ENCODE measurements around the gene SVOP. TPM values are rescaled to one million over a fixed set of nuclear protein-coding genes. Genes with fewer than 3 reads are reported as not detected.
"Not testable (repeated sequence)": the region's sequence is repeated elsewhere in the genome, so short reads cannot be mapped to it uniquely, and the experiment has no call there.

SVOP gene
- total and polyA plus RNA-seq, 5 experiments from 2014 or later = not detected

DNA sequence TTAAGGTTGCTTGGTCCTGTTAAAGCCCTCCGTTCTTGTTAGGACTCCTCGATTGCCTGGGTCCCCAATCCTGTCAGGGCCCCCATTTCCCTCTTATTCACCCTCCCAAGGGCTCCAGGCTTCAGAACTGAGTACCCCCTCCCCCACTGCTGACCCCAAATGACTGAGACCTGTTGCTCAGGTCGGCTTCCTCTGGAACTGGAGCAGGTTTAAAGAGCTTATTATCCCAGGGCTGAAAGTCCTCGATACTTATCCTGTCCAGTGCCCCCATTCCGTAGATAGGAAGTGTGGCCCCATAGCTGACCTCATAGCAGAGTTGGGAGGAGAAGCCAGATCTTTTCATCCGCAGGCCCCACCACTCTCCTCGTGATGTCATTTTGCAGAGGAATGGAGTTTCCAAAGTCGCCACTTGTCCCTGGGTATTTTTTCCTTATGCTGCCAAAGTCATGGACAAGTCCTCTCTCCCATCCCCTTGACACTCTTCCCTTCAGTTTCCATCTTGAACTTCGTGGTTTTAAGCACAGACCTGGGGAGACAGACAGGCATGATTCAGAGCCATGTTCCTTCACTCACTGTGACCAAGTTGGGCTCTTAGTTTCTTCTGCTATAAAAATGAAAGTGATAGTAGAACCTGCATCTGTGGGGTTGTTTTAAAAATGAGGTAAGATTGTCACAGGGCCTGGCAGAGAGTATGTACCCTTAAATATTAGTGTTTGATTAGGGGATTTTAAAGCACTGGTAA is 32.7 kb upstream of the SVOP start:
- ATAC-seq = peak; percentile 63 to 67
- Mint-ChIP-seq H3K9me3 (no peaks in the 10 kb centered on the region), H3K4me3 (peak overlapping the region; percentile 92 to 98 (median 96)), H3K4me1 (peaks cover 7 to 28% (median 20%) of the 10 kb centered on the region in 4 donors), H3K27me3 (no peaks in the 10 kb centered on the region), H3K36me3 (peaks cover 0 to 23% (median 9%) of the 10 kb centered on the region in 3 donors), H3K27ac (peak overlapping the region; percentile 93 to 99 (median 96))
- POLR2A ChIA-PET = interaction anchor here (0.9 to 1.5 kb wide), 3 partner anchors 8 to 491 kb away, joined by 3 to 4 read pairs (median 3); partner anchors contain the start of gene ISCU
- peak in 6 of 10 donors; percentile 7 to 52 (median 26) for DNase-seq

DNA sequence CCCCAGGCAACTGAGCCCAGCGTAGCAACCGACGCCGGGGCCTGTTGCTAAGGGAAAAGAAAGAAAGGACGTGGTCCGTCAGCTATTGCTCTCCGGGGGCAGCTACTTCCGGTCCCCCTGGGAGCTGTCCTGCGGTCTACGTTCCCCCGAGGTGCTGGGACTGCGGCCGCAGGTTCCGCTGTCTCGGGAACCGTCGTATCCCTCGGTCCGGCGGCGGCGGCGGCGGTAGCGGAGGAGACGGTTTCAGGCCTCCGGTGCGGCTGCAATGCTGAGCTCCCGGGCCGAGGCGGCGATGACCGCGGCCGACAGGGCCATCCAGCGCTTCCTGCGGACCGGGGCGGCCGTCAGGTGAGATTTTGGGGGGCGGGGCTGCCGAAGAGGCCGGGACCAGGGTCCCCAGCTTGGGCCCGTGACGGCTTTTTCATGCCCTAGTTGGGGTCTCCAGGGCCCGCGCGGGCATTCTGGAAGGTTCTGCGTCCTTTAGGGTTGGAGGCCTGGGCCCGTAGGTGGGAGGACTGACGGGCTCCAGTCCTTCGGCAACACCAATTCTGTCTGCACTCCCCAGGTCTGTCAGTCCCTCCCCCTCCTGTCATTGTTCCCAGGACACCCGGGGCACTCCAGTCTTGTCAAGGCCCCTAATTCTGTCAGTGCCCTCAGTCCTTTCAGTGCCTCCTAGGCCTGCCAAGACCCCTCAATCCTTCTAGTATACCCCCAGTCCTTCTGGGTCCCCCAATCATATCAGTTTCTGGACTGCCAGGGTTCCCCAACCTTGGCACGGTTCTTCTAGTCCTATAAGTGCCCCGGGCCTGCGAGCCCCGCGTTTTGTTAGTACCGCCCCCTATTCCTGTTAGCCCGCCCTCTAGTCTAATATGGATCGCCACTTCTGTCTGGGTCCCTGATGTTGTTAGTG is 31.8 kb upstream of the SVOP start, which contains the start of gene USP30:
Gene USP30, plus strand, starts transcription at position 163 of the 910 bp plus-strand sequence. Its CDS starts 103 bp downstream, at position 266.
- Mint-ChIP-seq H3K27ac (peak within 1 kb of the TSS; percentile 93 to 99 (median 96)), H3K4me3 (peak within 1 kb of the TSS; percentile 92 to 98 (median 96)), H3K9me3 (no peaks in the 10 kb centered on the region), H3K27me3 (no peaks in the 10 kb centered on the region), H3K36me3 (peaks cover 0 to 14% (median 3%) of the 10 kb centered on the region in 3 donors), H3K4me1 (peaks cover 7 to 28% (median 20%) of the 10 kb centered on the region in 4 donors)
- DNase-seq (peak; percentile 69 to 92 (median 82)), ATAC-seq (peak; percentile 73 to 80)
- POLR2A ChIA-PET = interaction anchor here (0.7 to 1.5 kb wide), 9 partner anchors 32 to 521 kb away, joined by 3 to 8 read pairs (median 3); partner anchors contain the start of genes ALKBH2, ISCU, MMAB and MVK

DNA sequence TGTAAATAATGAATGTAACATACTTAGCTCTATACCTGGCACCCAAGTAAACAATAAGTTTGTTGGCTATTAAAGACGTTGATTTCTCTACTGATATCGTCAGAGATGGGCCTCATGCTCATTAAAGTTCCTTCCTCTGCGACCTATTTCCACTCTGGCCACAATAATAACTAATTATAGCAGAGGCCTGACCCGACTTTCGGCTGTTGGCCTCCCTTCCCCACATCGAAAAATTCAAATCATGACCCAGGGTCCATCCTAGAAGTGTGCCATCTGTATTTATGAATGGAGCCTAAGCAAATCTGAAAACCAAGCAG is 31.2 kb upstream of the SVOP start:
- POLR2A ChIA-PET = interaction anchor here (0.7 to 1.4 kb wide), 7 partner anchors 33 to 521 kb away, joined by 3 to 8 read pairs (median 3); partner anchors contain the start of genes ALKBH2, MMAB, MVK and SART3
- Mint-ChIP-seq H3K36me3 (peaks cover 0 to 8% (median 3%) of the 10 kb centered on the region in 3 donors), H3K9me3 (no peaks in the 10 kb centered on the region), H3K27me3 (no peaks in the 10 kb centered on the region), H3K4me3 (peak overlapping the region; percentile 92 to 98 (median 96)), H3K27ac (peak overlapping the region; percentile 92 to 99 (median 96)), H3K4me1 (peaks cover 7 to 28% (median 20%) of the 10 kb centered on the region in 4 donors)
- DNase-seq (no peak), ATAC-seq (no peak)

DNA sequence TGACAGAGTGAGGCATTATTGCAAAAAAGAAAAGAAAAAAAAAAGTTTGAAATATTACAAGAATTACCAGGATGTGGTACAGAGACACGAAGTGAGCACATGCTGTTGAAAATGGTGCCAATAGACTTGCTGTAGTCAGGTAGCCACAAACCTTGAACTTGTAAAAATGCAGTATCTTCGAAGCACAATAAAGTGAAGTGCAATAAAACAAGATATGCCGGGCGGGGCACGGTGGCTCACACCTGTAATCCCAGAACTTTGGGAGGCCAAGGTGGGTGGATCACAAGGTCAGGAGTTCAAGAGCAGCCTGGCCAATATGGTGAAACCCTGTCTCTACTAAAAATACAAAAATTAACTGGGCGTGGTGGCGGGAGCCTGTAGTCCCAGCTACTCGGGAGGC is 28.9 kb upstream of the SVOP start:
- ATAC-seq, H3K9me3 Mint-ChIP-seq, DNase-seq, H3K4me3 Mint-ChIP-seq, H3K36me3 Mint-ChIP-seq, H3K27me3 Mint-ChIP-seq, POLR2A ChIA-PET: not testable (repeated sequence)
- Mint-ChIP-seq H3K4me1 (peaks cover 7 to 22% (median 20%) of the 10 kb centered on the region in 4 donors), H3K27ac (peak overlapping the region in 1 of 10 donors; percentile 74)

DNA sequence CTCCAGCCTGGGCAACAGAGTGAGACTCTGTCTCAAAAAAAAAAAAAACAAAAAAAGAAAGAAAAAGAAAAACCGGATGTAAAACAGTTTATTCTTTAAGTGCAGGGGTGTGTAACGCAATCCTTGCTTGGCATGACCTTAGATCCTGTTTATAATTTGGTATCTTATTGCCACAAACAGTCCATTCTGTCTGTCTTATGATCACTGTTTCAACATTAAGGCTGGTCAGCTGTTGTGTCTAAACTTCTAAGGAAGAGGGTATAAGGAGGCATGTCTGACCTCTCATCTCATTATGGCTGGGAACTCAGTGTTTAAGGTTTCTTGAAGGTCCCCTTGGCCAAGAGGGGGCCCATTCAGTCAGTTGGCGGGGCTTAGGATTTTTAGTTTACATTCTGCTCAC is 27.8 kb upstream of the SVOP start:
- H3K27ac Mint-ChIP-seq = peak overlapping the region in 2 of 10 donors; percentile 32 to 47
- H3K4me3 Mint-ChIP-seq, DNase-seq, ATAC-seq, H3K27me3 Mint-ChIP-seq, POLR2A ChIA-PET, H3K9me3 Mint-ChIP-seq, H3K36me3 Mint-ChIP-seq: not testable (repeated sequence)
- H3K4me1 Mint-ChIP-seq = peaks cover 6 to 16% (median 12%) of the 10 kb centered on the region in 4 donors

DNA sequence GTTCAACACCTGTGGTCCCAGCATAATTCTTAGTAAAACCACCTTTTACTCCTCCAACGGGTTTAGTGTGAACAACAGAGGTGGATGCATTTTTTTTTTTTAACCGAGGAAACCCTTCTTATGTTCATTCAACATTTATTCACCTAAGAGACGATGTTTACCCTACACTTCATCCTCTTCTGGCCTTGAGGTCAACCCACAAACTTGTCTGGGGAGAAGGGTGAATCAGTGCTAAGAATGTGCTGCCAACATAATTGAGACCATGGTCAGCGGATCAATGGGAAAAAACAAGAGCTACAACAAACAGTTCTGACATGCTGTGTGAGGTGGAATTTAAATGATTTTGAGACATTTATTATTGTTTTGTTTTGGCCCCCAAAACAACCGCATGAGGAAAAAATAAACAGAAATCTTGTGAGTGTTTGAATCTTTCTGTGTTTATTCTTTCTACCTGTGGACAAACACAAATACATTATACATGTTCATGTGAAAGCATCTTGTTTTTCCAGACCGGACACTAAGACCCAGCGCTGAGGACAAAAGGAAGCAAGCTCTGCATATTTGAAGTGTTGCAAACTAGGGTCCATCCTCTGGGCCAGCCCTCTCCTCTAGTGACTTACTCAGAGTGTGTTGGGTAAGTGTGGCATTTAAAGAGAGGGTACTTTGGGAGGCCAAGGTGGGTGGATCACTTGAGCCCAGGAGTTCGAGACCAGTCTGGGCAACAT is 26.4 kb upstream of the SVOP start:
- Mint-ChIP-seq H3K36me3 (peaks cover 0 to 3% (median 1%) of the 10 kb centered on the region in 3 donors), H3K27me3 (peaks cover 0 to 14% (median 1%) of the 10 kb centered on the region in 5 donors), H3K4me3 (no peak overlapping the region), H3K9me3 (no peaks in the 10 kb centered on the region), H3K27ac (no peak overlapping the region), H3K4me1 (peaks cover 3 to 11% (median 5%) of the 10 kb centered on the region in 4 donors)
- ATAC-seq (no peak), DNase-seq (no peak)
- POLR2A ChIA-PET = interaction anchor here (0.7 kb wide), 2 partner anchors 456 to 485 kb away, joined by 3 to 4 read pairs; partner anchors contain the start of gene ISCU

DNA sequence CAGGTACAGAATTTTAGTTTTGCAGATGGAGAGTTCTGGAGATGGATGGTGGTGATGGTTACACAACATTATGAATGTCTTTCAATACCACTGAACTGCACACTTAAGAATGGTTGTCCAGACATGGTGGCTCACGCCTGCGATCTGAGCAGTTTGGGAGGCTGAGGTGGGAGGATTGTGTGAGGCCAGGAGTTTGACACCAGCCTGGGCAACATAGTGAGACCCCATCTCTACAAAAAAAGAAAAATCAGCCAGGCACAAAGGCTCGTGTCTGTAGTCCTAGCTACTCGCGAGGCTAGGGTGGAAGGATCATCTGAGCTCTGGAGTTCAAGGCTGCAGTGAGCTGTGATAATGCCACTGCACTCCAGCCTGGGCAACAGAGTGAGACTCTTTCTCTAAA is 23.4 kb upstream of the SVOP start:
- no peak overlapping the region for H3K4me3 Mint-ChIP-seq

DNA sequence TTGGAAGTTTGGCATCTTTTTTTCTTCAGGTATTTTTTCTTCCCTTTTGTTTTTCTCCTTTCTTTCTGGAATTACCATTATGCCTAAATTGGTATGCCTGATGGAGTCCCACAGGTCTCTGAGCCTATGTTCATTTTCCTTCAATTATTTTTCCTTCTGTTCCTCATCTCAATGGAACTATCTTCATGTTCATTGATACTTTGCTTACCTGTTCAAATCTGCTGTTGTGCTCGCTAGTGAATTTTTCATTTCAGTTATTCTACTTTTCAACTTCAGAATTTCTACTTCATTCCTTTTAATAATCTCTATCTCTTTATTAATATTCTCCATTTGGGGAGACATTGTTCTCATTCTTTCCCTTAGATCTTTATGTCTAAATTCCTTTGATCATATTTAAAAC is 16.1 kb upstream of the SVOP start:
- ATAC-seq (no peak), DNase-seq (no peak)
- Mint-ChIP-seq H3K4me1 (no peaks in the 10 kb centered on the region), H3K27me3 (peaks cover 0 to 12% (median 6%) of the 10 kb centered on the region in 5 donors), H3K9me3 (peaks cover 5 to 44% (median 15%) of the 10 kb centered on the region in 9 donors), H3K36me3 (peaks cover 0 to 25% (median 12%) of the 10 kb centered on the region in 3 donors), H3K4me3 (no peak overlapping the region), H3K27ac (no peak overlapping the region)
- POLR2A ChIA-PET = no interaction called here

More for the DNA sequence above, 23.4 kb upstream of the SVOP start:
- DNase-seq = no peak
- Mint-ChIP-seq H3K27me3 (peaks cover 0 to 22% (median 6%) of the 10 kb centered on the region in 5 donors), H3K27ac (no peak overlapping the region), H3K4me1 (peaks cover 0 to 2% (median 0%) of the 10 kb centered on the region in 4 donors), H3K36me3 (peaks cover 0 to 3% (median 0%) of the 10 kb centered on the region in 3 donors), H3K9me3 (peaks cover 0 to 9% (median 0%) of the 10 kb centered on the region in 9 donors)
- POLR2A ChIA-PET = no interaction called here
- ATAC-seq = no peak

DNA sequence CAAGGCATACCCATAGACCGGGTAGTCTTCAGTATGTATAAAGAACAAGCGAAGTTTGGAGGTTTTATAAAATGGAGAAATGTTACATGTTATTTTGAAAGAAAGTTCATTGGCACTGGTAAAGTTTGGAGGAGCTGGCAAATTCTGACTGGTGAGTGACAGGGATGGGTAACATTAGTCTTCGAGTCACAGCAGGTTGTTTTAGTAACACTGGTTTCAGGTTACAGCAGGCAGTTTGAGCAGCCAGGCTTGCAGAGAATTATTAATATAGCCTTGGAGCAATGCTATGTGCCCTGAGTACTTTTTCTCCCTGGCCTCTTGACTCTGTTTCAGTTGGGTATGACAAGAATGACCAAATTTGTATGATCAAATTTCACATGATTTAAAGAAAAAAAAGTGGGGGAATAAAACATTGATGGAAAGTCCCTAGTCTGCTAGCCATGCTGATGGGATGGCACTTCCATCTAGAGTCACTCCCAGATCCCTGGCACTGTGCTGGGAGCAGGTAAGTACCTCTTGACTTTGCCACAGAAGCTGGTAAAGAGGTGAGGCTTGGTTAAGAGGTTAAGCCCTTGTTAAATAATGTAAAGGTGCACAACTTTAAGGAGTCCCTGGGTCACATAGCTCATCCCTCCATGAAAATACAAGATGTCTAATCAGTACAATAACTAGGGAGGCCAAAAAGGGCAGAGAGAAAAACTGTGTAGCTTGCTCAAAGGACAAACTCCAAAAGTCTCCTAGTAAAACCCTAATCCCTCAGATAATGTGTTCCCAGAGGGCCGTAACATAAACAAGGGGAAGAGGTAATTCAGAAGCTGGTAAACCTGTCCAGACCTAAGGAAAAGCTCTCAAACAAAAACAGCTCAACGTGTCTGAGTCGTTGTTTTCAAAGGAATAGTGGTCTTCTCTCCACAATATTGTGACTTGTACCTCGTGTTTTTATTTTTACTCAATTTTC is 12.7 kb upstream of the SVOP start:
- no peaks in the 10 kb centered on the region for H3K4me1 Mint-ChIP-seq
- ATAC-seq = no peak
- no peak overlapping the region for H3K4me3 Mint-ChIP-seq
- H3K36me3 Mint-ChIP-seq = peaks cover 0 to 21% (median 7%) of the 10 kb centered on the region in 3 donors
- peaks cover 5 to 31% (median 15%) of the 10 kb centered on the region in 9 donors for H3K9me3 Mint-ChIP-seq
- H3K27me3 Mint-ChIP-seq = peaks cover 8 to 21% (median 13%) of the 10 kb centered on the region in 5 donors
- POLR2A ChIA-PET = no interaction called here
- no peak overlapping the region for H3K27ac Mint-ChIP-seq
- DNase-seq = no peak

DNA sequence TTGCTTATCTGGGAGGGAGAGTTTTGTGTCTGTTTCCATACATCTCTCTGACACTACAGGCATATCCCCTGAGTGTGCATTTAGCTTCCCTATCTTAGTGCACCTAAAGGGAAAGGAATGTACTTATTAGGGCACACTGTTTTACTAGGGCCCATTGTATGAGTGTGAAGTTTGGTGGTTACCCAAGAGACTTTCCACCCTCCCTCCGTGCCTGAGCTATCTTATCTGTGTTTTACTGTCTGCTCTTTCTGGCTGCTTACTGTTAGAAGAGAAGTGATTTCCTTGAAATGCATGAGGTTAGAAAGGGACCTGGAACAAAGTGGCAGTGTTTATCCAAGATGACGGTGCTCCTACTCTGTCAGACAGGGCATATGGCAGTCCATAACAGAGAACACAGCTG is 8.5 kb upstream of the SVOP start:
- peaks cover 0 to 2% (median 0%) of the 10 kb centered on the region in 9 donors for H3K9me3 Mint-ChIP-seq
- peaks cover 9 to 21% (median 18%) of the 10 kb centered on the region in 5 donors for H3K27me3 Mint-ChIP-seq
- H3K27ac Mint-ChIP-seq = no peak overlapping the region
- no peak overlapping the region for H3K4me3 Mint-ChIP-seq
- POLR2A ChIA-PET = no interaction called here
- no peak for ATAC-seq
- DNase-seq = no peak
- H3K4me1 Mint-ChIP-seq = no peaks in the 10 kb centered on the region
- no peaks in the 10 kb centered on the region for H3K36me3 Mint-ChIP-seq

DNA sequence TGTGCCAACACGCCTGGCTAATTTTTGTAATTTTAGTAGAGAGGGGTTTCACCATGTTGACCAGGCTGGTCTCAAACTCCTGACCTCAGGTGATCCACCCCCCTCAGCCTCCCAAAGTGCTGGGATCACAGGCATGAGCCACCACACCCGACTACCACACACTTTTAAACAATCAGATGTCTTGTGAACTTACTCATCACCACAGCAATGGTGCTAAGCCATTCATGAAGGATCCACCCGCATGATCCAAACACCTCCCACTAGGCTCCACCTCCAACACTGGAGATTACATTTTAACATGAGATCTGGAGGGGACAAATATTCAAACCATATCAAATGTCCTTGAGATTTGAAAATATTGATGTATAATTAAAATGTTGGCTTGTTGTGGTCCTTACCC is 7.8 kb upstream of the SVOP start:
- not testable (repeated sequence) for H3K4me1 Mint-ChIP-seq

More for the DNA sequence above, 7.8 kb upstream of the SVOP start:
- H3K9me3 Mint-ChIP-seq, H3K36me3 Mint-ChIP-seq, POLR2A ChIA-PET, H3K27ac Mint-ChIP-seq, H3K4me3 Mint-ChIP-seq, DNase-seq, ATAC-seq: not testable (repeated sequence)
- H3K27me3 Mint-ChIP-seq = peaks cover 9 to 21% (median 18%) of the 10 kb centered on the region in 5 donors

All from naive thymus-derived CD8-positive, alpha-beta T cell (primary cell).